Adrenal gland (tissue), 12 donors: ENCODE data around the gene SCYGR3. TPM values are rescaled to one million over a fixed set of nuclear protein-coding genes. Genes with fewer than 3 reads are reported as not detected.

Experiments
- DNase-seq, 7 donors: peaks; one replicate each; pipeline ENCODE4 v3.0.0-alpha.2; 2019 to 2020
- H3K27ac ChIP-seq, 5 donors: fragments of 200-600 bp; sonication (generic) in 4 of 5; 1 replicate in 3 of 5; 2 replicates in 2 of 5; pipeline versions ENCODE4 v1.5.1 to v1.8.0; 2016 to 2020; ENCODE audit warnings: mild to moderate bottlenecking in 1 of 5
- H3K27me3 ChIP-seq: fragments of 200-600 bp; 2 replicates; pipeline ENCODE4 v1.8.0; 2021
- H3K36me3 ChIP-seq, 2 donors: fragments of 200-600 bp; replicated peaks in 1 of 2; 1 replicate in 1 of 2; 2 replicates in 1 of 2; pipeline versions ENCODE4 v1.5.1 to v1.8.0; 2018 to 2022
- H3K4me1 ChIP-seq, 2 donors: fragments of 200-600 bp; replicated peaks in 1 of 2; 1 replicate in 1 of 2; 2 replicates in 1 of 2; pipeline versions ENCODE4 v1.5.1 to v1.8.0; 2018 to 2021
- H3K4me3 ChIP-seq, 4 donors: fragments of 200-600 bp; sonication (generic) in 3 of 4; one replicate each; pipeline ENCODE4 v1.5.1; 2016 to 2018
- H3K9me3 ChIP-seq, 3 donors: fragments of 200-600 bp; sonication (generic) in 1 of 3; replicated peaks in 1 of 3; 1 replicate in 2 of 3; 2 replicates in 1 of 3; pipeline versions ENCODE4 v1.5.1 to v1.8.0; 2016 to 2021
- CTCF ChIP-seq, 6 experiments: fragments of 450-650 bp in 4 of 6; fragments of 200-600 bp in 2 of 6; sonication (generic) in 1 of 6; IDR thresholded peaks; 1 replicate in 5 of 6; 2 replicates in 1 of 6; pipeline versions ENCODE4 v1.5.1 to v1.8.0; 2016 to 2021; ENCODE audit warnings: antibody characterized with exemption in 6 of 6, mild to moderate bottlenecking in 2 of 6, moderate library complexity in 1 of 6
- POLR2A ChIP-seq, 2 donors: fragments of 450-650 bp; IDR thresholded peaks; one replicate each; pipeline ENCODE4 v1.6.1; 2017; ENCODE audit warnings: antibody characterized with exemption in 2 of 2, mild to moderate bottlenecking in 2 of 2, moderate library complexity in 1 of 2
- WGBS, 4 donors: extraction: QIAGEN DNeasy Blood & Tissue Kit in 2 of 4; methylation state at CpG; one replicate each; pipeline versions ENCODE4 v1.1.5 to v1.1.7; 2013 to 2017; 5-methylcytosine and 5-hydroxymethylcytosine counted together
- intact Hi-C, 2 donors: fragments of 100-400 bp; cut with DNase I; formaldehyde crosslinking; loops; one replicate each; pipeline versions ENCODE4 v1.14.1 to v1.15.0; 2022 to 2023
- polyA plus RNA-seq, 3 donors: library from polyadenylated mRNA; stranded (reverse); fragments of 200-250 nt in 2 of 3; fragments of 350-450 nt in 1 of 3; fragmentation: Illumina TruSeq in 1 of 3; extraction: RNeasy Lipid Tissue Mini Kit (QIAGEN cat#74804) in 1 of 3; gene quantifications; one replicate each; pipeline ENCODE4 v1.2.3, GENCODE V29; 2013 to 2014
- total RNA-seq, 9 donors: library from RNA; depleted of rRNA in 4 of 9; stranded (reverse); fragments of >200 nt in 4 of 9; fragments of 120-200 nt in 1 of 9; fragmentation: NEBNext Ultra II Directional in 1 of 9; extraction: Animal tissue kit (Norgen Biotek cat#: 25700) in 1 of 9; gene quantifications; one replicate each; pipeline versions ENCODE4 v1.1.0 to v1.2.4, GENCODE V29; 2013 to 2023
- donor health status: healthy with polysubstance abuse.
- donor health status: Bipolar disorder and iron deficiency.
- donor health status: DM: yes; HTN: yes; CAD: no.
- donor health status: DM: no; HTN: no; CAD: no.
- donor health status: DM: no; HTN: no; CAD: no.
- donor health status: DM: yes; HTN: yes; CAD: no.

Gene SCYGR3
- total and polyA plus RNA-seq, 12 donors, result not detected

GRCh38 chr2:227568852-227569169, 45.8 kb downstream of the SCYGR3 start:
- TF ChIP-seq CTCF (IDR thresholded peaks at IDR 0.05) (no peak), POLR2A (IDR thresholded peaks at IDR 0.05) (no peak)

GRCh38 chr2:227566012-227566411, 48.6 kb downstream of the SCYGR3 start:
- no peak for TF ChIP-seq CTCF (IDR thresholded peaks at IDR 0.05)
- TF ChIP-seq POLR2A (IDR thresholded peaks at IDR 0.05), result no peak
- H3K27ac ChIP-seq, result no peak overlapping the region
- no peak for DNase-seq
- H3K4me1 ChIP-seq, result no peaks in the 10 kb centered on the region
- H3K4me3 ChIP-seq, result no peak overlapping the region
- intact Hi-C loops, result no loop called here
- H3K36me3 ChIP-seq, result no peaks in the 10 kb centered on the region
- H3K27me3 ChIP-seq, result no peaks in the 10 kb centered on the region
- WGBS, 4 donors, result 59 to 78% (median 71%) methylated on average over 3 of the region's 3 CpGs
- no peaks in the 10 kb centered on the region for H3K9me3 ChIP-seq

More at GRCh38 chr2:227568852-227569169, 45.8 kb downstream of the SCYGR3 start:
- Histone ChIP-seq H3K27me3 (no peaks in the 10 kb centered on the region), H3K27ac (no peak overlapping the region), H3K4me1 (no peaks in the 10 kb centered on the region), H3K36me3 (no peaks in the 10 kb centered on the region), H3K4me3 (no peak overlapping the region), H3K9me3 (no peaks in the 10 kb centered on the region)
- WGBS, 4 donors, result 85 to 92% (median 89%) methylated on average over 2 of the region's 2 CpGs
- intact Hi-C loops, result no loop called here
- no peak for DNase-seq

GRCh38 chr2:227565080-227565479, 49.6 kb downstream of the SCYGR3 start:
- no peaks in the 10 kb centered on the region for H3K27me3 ChIP-seq
- H3K9me3 ChIP-seq, result no peaks in the 10 kb centered on the region
- no peaks in the 10 kb centered on the region for H3K4me1 ChIP-seq
- TF ChIP-seq POLR2A (IDR thresholded peaks at IDR 0.05) (no peak), CTCF (IDR thresholded peaks at IDR 0.05) (no peak)
- DNase-seq, result no peak
- intact Hi-C loops, result no loop called here
- 91 to 100% (median 97%) methylated on average over 1 of the region's 1 CpG for WGBS, 4 donors
- no peaks in the 10 kb centered on the region for H3K36me3 ChIP-seq
- H3K4me3 ChIP-seq, result no peak overlapping the region
- H3K27ac ChIP-seq, result no peak overlapping the region

Other genes with a start within 250 kb of the SCYGR3 start
- under 1 TPM in 1 of 9 donors, not detected in 8; 0.14 TPM for gene TM4SF20, start 235.5 kb downstream of the SCYGR3 start, total RNA-seq
- gene TM4SF20, start 235.5 kb downstream of the SCYGR3 start, polyA plus RNA-seq, result not detected
- gene SCYGR1, start 226.9 kb downstream of the SCYGR3 start, total RNA-seq, result not detected
- gene SCYGR1, start 226.9 kb downstream of the SCYGR3 start, polyA plus RNA-seq, result not detected
- 100 to 1,000 TPM in 2 of 9 donors, 10 to 100 TPM in 7; 40.1 to 117 (median 66.0) TPM for gene AGFG1, start 142.7 kb downstream of the SCYGR3 start, total RNA-seq
- 100 to 1,000 TPM in 1 of 3 donors, 10 to 100 TPM in 2; 13.5 to 108 (median 19.7) TPM for gene AGFG1, start 142.7 kb downstream of the SCYGR3 start, polyA plus RNA-seq
- not detected for gene SCYGR2, start 15.9 kb downstream of the SCYGR3 start, total RNA-seq
- not detected for gene SCYGR2, start 15.9 kb downstream of the SCYGR3 start, polyA plus RNA-seq
- gene SCYGR4, start 2.7 kb upstream of the SCYGR3 start, total RNA-seq, result not detected
- gene SCYGR4, start 2.7 kb upstream of the SCYGR3 start, polyA plus RNA-seq, result not detected
- gene SCYGR5, start 52.0 kb upstream of the SCYGR3 start, total RNA-seq, result not detected
- gene SCYGR5, start 52.0 kb upstream of the SCYGR3 start, polyA plus RNA-seq, result not detected
- 1 to 10 TPM in 4 of 9 donors, under 1 TPM in 4, not detected in 1; 0.18 to 2.4 (median 0.98) TPM for gene SLC19A3, start 103.2 kb upstream of the SCYGR3 start, total RNA-seq
- 1 to 10 TPM in 1 of 3 donors, under 1 TPM in 2; 0.37 to 7.9 (median 0.97) TPM for gene SLC19A3, start 103.2 kb upstream of the SCYGR3 start, polyA plus RNA-seq
- gene SCYGR6, start 109.9 kb upstream of the SCYGR3 start, total RNA-seq, result not detected
- not detected for gene SCYGR6, start 109.9 kb upstream of the SCYGR3 start, polyA plus RNA-seq
- not detected for gene SCYGR7, start 113.5 kb upstream of the SCYGR3 start, total RNA-seq
- not detected for gene SCYGR7, start 113.5 kb upstream of the SCYGR3 start, polyA plus RNA-seq
- not detected for gene SCYGR8, start 131.1 kb upstream of the SCYGR3 start, total RNA-seq
- gene SCYGR8, start 131.1 kb upstream of the SCYGR3 start, polyA plus RNA-seq, result not detected
- gene CCL20, start 199.0 kb upstream of the SCYGR3 start, total RNA-seq, result under 1 TPM in 1 of 9 donors, not detected in 8; 0.39 TPM
- under 1 TPM; 0.40 to 0.80 (median 0.51) TPM for gene CCL20, start 199.0 kb upstream of the SCYGR3 start, polyA plus RNA-seq